CD4-positive, alpha-beta memory T cell (primary cell): ENCODE measurements around the gene CRAMP1. TPM values are rescaled to one million over a fixed set of nuclear protein-coding genes. Genes with fewer than 3 reads are reported as not detected.

Experiments used
- CTCF ChIA-PET: fragments of 350-600 bp; sonication (Branson Sonifier 250); formaldehyde crosslinking; loops from one replicate; lab custom pipeline; 2021; ENCODE audit warnings: inconsistent platforms; ENCODE audit not compliant: partially characterized antibody; lab: Charles Lee
- POLR2A ChIA-PET: fragments of 350-600 bp; sonication (Branson Sonifier 250); formaldehyde crosslinking; loops from one replicate; lab custom pipeline; 2021; ENCODE audit not compliant: partially characterized antibody; lab: Charles Lee
- DNase-seq, 5 donors: peaks; one replicate each; pipeline versions ENCODE4 v3.0.0 to v3.0.0-alpha.2; 2020 to 2022; ENCODE audit warnings: mixed read lengths in 1 of 5
- H3K27ac ChIP-seq: one replicate; pipeline ENCODE4 v1.7.0; 2013; ENCODE audit warnings: low read depth, low read length
- H3K27me3 ChIP-seq: 2 replicates; pipeline ENCODE4 v1.7.0; 2013; ENCODE audit warnings: mild to moderate bottlenecking, low read length, moderate library complexity; ENCODE audit not compliant: insufficient read depth
- H3K36me3 ChIP-seq: 2 replicates; pipeline ENCODE4 v1.7.0; 2013; ENCODE audit warnings: mild to moderate bottlenecking, low read length, moderate library complexity; ENCODE audit not compliant: insufficient read depth
- H3K4me1 ChIP-seq: 2 replicates; pipeline ENCODE4 v1.7.0; 2013; ENCODE audit warnings: mild to moderate bottlenecking, low read length, moderate library complexity; ENCODE audit not compliant: insufficient read depth
- H3K4me3 ChIP-seq, 2 donors: one replicate each; pipeline ENCODE4 v1.7.0; 2013; ENCODE audit warnings: low read length in 2 of 2, mild to moderate bottlenecking in 1 of 2
- H3K9me3 ChIP-seq, 2 donors: one replicate each; pipeline ENCODE4 v1.7.0; 2013; ENCODE audit warnings: low read length in 2 of 2, control low read depth in 1 of 2; ENCODE audit not compliant: control insufficient read depth in 1 of 2
- H3K27ac Mint-ChIP-seq, 7 donors: one replicate each; pipeline ENCODE4 v1.8.0; 2020 to 2021; ENCODE audit warnings: mixed read lengths in 7 of 7, mild to moderate bottlenecking in 6 of 7, inconsistent platforms in 3 of 7, moderate library complexity in 3 of 7
- H3K27me3 Mint-ChIP-seq, 2 donors: one replicate each; pipeline ENCODE4 v1.8.0; 2020 to 2021; ENCODE audit warnings: mixed read lengths in 2 of 2
- H3K36me3 Mint-ChIP-seq, 2 donors: one replicate each; pipeline ENCODE4 v1.8.0; 2020 to 2021; ENCODE audit warnings: mixed read lengths in 2 of 2, inconsistent platforms in 1 of 2, mild to moderate bottlenecking in 1 of 2
- H3K4me1 Mint-ChIP-seq, 4 donors: one replicate each; pipeline ENCODE4 v1.8.0; 2020 to 2021; ENCODE audit warnings: mixed read lengths in 4 of 4, mild to moderate bottlenecking in 1 of 4
- H3K4me3 Mint-ChIP-seq, 8 donors: one replicate each; pipeline ENCODE4 v1.8.0; 2020 to 2021; ENCODE audit warnings: mixed read lengths in 8 of 8, mild to moderate bottlenecking in 7 of 8, moderate library complexity in 6 of 8, inconsistent platforms in 3 of 8
- H3K9me3 Mint-ChIP-seq, 8 donors: one replicate each; pipeline ENCODE4 v1.8.0; 2020 to 2021; ENCODE audit warnings: mixed read lengths in 8 of 8, mild to moderate bottlenecking in 5 of 8, inconsistent platforms in 3 of 8, moderate library complexity in 1 of 8
- intact Hi-C: fragments of 100-400 bp; cut with micrococcal nuclease; formaldehyde crosslinking; loops from one replicate; pipeline ENCODE4 v1.15.1; 2023
- polyA plus RNA-seq, 2 donors: library from polyadenylated mRNA; unstranded; fragments of 300-500 nt; fragmentation: Illumina TruSeq; gene quantifications; one replicate each; pipeline ENCODE4 v1.2.3, GENCODE V29; 2021
- total RNA-seq, 2 experiments: library from RNA; stranded (reverse); gene quantifications; one replicate each; pipeline ENCODE4 v1.2.3, GENCODE V29; 2021

The CRAMP1 gene
- total and polyA plus RNA-seq, 4 experiments from 2014 or later: 0.55 to 33.8 (median 16.2) TPM

- Mint-ChIP-seq H3K27me3 (no peaks in the 10 kb centered on the region), H3K4me3 (peak overlapping the region; percentile 86 to 94 (median 90)), H3K36me3 (peaks cover 0 to 33% of the 10 kb centered on the region in 2 donors), H3K9me3 (peaks cover 0 to 2% (median 0%) of the 10 kb centered on the region in 8 donors), H3K27ac (peak overlapping the region; percentile 69 to 95 (median 86)), H3K4me1 (peaks cover 12 to 48% (median 29%) of the 10 kb centered on the region in 4 donors)
- ChIA-PET POLR2A (interaction anchor here (0.6 to 4.9 kb wide), 18 partner anchors 11 to 286 kb away, joined by 3 to 75 read pairs (median 5); partner anchors contain the start of genes CRAMP1, EME2, IFT140 and MAPK8IP3), CTCF (interaction anchor here (1.0 to 3.4 kb wide), 2 partner anchors 27 to 45 kb away, joined by 4 to 23 read pairs; partner anchors contain the start of gene MAPK8IP3)
- H3K27me3 ChIP-seq: no peaks in the 10 kb centered on the region
- H3K27ac ChIP-seq: peak overlapping the region; percentile 70
- peak overlapping the region; percentile 46 to 73 for H3K4me3 ChIP-seq
- peak in 4 of 5 donors; percentile 32 to 64 (median 45) for DNase-seq
- no peaks in the 10 kb centered on the region for H3K9me3 ChIP-seq
- peaks cover 28% of the 10 kb centered on the region for H3K4me1 ChIP-seq
- peaks cover 24% of the 10 kb centered on the region for H3K36me3 ChIP-seq
- intact Hi-C loops: loop anchor here (1.0 kb wide), 4 partner anchors 28 to 368 kb away; partner anchors contain the start of genes CLCN7, CRAMP1, IFT140 and MAPK8IP3
Observed at GRCh38 chr16:1678500-1679098, 66.4 kb downstream of the CRAMP1 start.

GRCh38 chr16:1680361-1680760 lies 68.2 kb downstream of the CRAMP1 start:
- peak overlapping the region in 5 of 8 donors; percentile 33 to 52 (median 36) for H3K4me3 Mint-ChIP-seq
- CTCF ChIA-PET: interaction anchor here (0.9 kb wide), 1 partner anchor 25 kb away, joined by 5 read pairs; the partner anchor contains the start of gene MAPK8IP3
- peak overlapping the region in 1 of 7 donors; percentile 24 for H3K27ac Mint-ChIP-seq

GRCh38 chr16:1681032-1681431 lies 68.9 kb downstream of the CRAMP1 start:
- Histone ChIP-seq H3K9me3 (no peaks in the 10 kb centered on the region), H3K27ac (no peak overlapping the region), H3K27me3 (no peaks in the 10 kb centered on the region), H3K4me3 (no peak overlapping the region), H3K36me3 (peaks cover 30% of the 10 kb centered on the region), H3K4me1 (peaks cover 28% of the 10 kb centered on the region)
- Mint-ChIP-seq H3K9me3 (peaks cover 0 to 2% (median 0%) of the 10 kb centered on the region in 8 donors), H3K27ac (peak overlapping the region in 3 of 7 donors; percentile 32 to 63 (median 54)), H3K36me3 (peaks cover 5 to 20% of the 10 kb centered on the region in 2 donors), H3K4me3 (peak overlapping the region in 5 of 8 donors; percentile 12 to 71 (median 35)), H3K27me3 (no peaks in the 10 kb centered on the region), H3K4me1 (peaks cover 15 to 51% (median 32%) of the 10 kb centered on the region in 4 donors)
- intact Hi-C loops: no loop called here
- DNase-seq: no peak
- POLR2A ChIA-PET: no interaction called here
- CTCF ChIA-PET: interaction anchor here (0.9 kb wide), 1 partner anchor 25 kb away, joined by 5 read pairs; the partner anchor contains the start of gene MAPK8IP3

More at GRCh38 chr16:1680361-1680760, 68.2 kb downstream of the CRAMP1 start:
- no peaks in the 10 kb centered on the region for H3K27me3 Mint-ChIP-seq
- peaks cover 28% of the 10 kb centered on the region for H3K4me1 ChIP-seq
- intact Hi-C loops: no loop called here
- peaks cover 24% of the 10 kb centered on the region for H3K36me3 ChIP-seq
- peaks cover 0 to 2% (median 0%) of the 10 kb centered on the region in 8 donors for H3K9me3 Mint-ChIP-seq
- H3K4me1 Mint-ChIP-seq: peaks cover 15 to 51% (median 32%) of the 10 kb centered on the region in 4 donors
- no peak overlapping the region for H3K27ac ChIP-seq
- POLR2A ChIA-PET: no interaction called here
- no peak overlapping the region for H3K4me3 ChIP-seq
- H3K36me3 Mint-ChIP-seq: peaks cover 0 to 19% of the 10 kb centered on the region in 2 donors
- no peaks in the 10 kb centered on the region for H3K27me3 ChIP-seq
- DNase-seq: no peak
- no peaks in the 10 kb centered on the region for H3K9me3 ChIP-seq

- peak overlapping the region in 4 of 7 donors; percentile 4 to 41 (median 19) for H3K27ac Mint-ChIP-seq
Observed at GRCh38 chr16:1687427-1688316, 75.5 kb downstream of the CRAMP1 start.

GRCh38 chr16:1688807-1689560 lies 76.8 kb downstream of the CRAMP1 start:
- no peak overlapping the region for H3K27ac ChIP-seq
- POLR2A ChIA-PET: interaction anchor here (1.4 kb wide), 1 partner anchor 10 kb away, joined by 3 read pairs; the partner anchor contains the start of gene JPT2
- CTCF ChIA-PET: interaction anchor here (1.2 kb wide), 1 partner anchor 325 kb away, joined by 3 read pairs; no protein-coding TSS in a partner anchor
- H3K9me3 ChIP-seq: no peaks in the 10 kb centered on the region
- intact Hi-C loops: no loop called here
- no peak overlapping the region for H3K4me3 Mint-ChIP-seq
- H3K9me3 Mint-ChIP-seq: no peaks in the 10 kb centered on the region
- H3K4me3 ChIP-seq: no peak overlapping the region
- peaks cover 0 to 18% (median 4%) of the 10 kb centered on the region in 4 donors for H3K4me1 Mint-ChIP-seq
- H3K4me1 ChIP-seq: no peaks in the 10 kb centered on the region
- H3K36me3 ChIP-seq: peaks cover 70% of the 10 kb centered on the region
- H3K27ac Mint-ChIP-seq: peak overlapping the region in 2 of 7 donors; percentile 17 to 64
- DNase-seq: no peak
- no peaks in the 10 kb centered on the region for H3K27me3 Mint-ChIP-seq
- peaks cover 44 to 67% of the 10 kb centered on the region in 2 donors for H3K36me3 Mint-ChIP-seq
- H3K27me3 ChIP-seq: no peaks in the 10 kb centered on the region

More at GRCh38 chr16:1687427-1688316, 75.5 kb downstream of the CRAMP1 start:
- peaks cover 4 to 21% (median 6%) of the 10 kb centered on the region in 4 donors for H3K4me1 Mint-ChIP-seq
- Histone ChIP-seq H3K27me3 (no peaks in the 10 kb centered on the region), H3K36me3 (peaks cover 64% of the 10 kb centered on the region), H3K9me3 (no peaks in the 10 kb centered on the region), H3K4me3 (no peak overlapping the region), H3K27ac (no peak overlapping the region), H3K4me1 (no peaks in the 10 kb centered on the region)
- H3K36me3 Mint-ChIP-seq: peaks cover 31 to 60% of the 10 kb centered on the region in 2 donors
- POLR2A ChIA-PET: no interaction called here
- DNase-seq: no peak
- no peaks in the 10 kb centered on the region for H3K27me3 Mint-ChIP-seq
- no peaks in the 10 kb centered on the region for H3K9me3 Mint-ChIP-seq
- CTCF ChIA-PET: no interaction called here
- H3K4me3 Mint-ChIP-seq: no peak overlapping the region
- intact Hi-C loops: no loop called here

- H3K27me3 Mint-ChIP-seq: no peaks in the 10 kb centered on the region
- Histone ChIP-seq H3K4me3 (no peak overlapping the region), H3K9me3 (no peaks in the 10 kb centered on the region), H3K27me3 (no peaks in the 10 kb centered on the region), H3K4me1 (no peaks in the 10 kb centered on the region), H3K27ac (no peak overlapping the region), H3K36me3 (peaks cover 65% of the 10 kb centered on the region)
- ChIA-PET POLR2A (interaction anchor here (1.4 kb wide), 1 partner anchor 11 kb away, joined by 3 read pairs; the partner anchor contains the start of gene JPT2), CTCF (no interaction called here)
- peaks cover 0 to 18% (median 4%) of the 10 kb centered on the region in 4 donors for H3K4me1 Mint-ChIP-seq
- H3K36me3 Mint-ChIP-seq: peaks cover 46 to 73% of the 10 kb centered on the region in 2 donors
- H3K27ac Mint-ChIP-seq: no peak overlapping the region
- H3K9me3 Mint-ChIP-seq: no peaks in the 10 kb centered on the region
- intact Hi-C loops: no loop called here
- DNase-seq: no peak
- no peak overlapping the region for H3K4me3 Mint-ChIP-seq
Observed at GRCh38 chr16:1689853-1690252, 77.7 kb downstream of the CRAMP1 start.
